Colonic mucosa (tissue), 4 donors: ENCODE data around the gene PIAS1. TPM values are rescaled to one million over a fixed set of nuclear protein-coding genes. Genes with fewer than 3 reads are reported as not detected.
A peak's percentile ranks its signal among the peaks of the same experiment; 100 is the strongest.

Source experiments
- DNase-seq: peaks from one replicate; pipeline ENCODE4 v3.0.0-alpha.2; 2020
- H3K27ac ChIP-seq: fragments of 200-600 bp; one replicate; pipeline ENCODE4 v1.8.0; 2021
- H3K27me3 ChIP-seq: fragments of 200-600 bp; one replicate; pipeline ENCODE4 v1.8.0; 2021
- H3K36me3 ChIP-seq: fragments of 200-600 bp; one replicate; pipeline ENCODE4 v1.8.0; 2021
- H3K4me1 ChIP-seq: fragments of 200-600 bp; one replicate; pipeline ENCODE4 v1.8.0; 2021; ENCODE audit warnings: mild to moderate bottlenecking
- H3K4me3 ChIP-seq: fragments of 200-600 bp; one replicate; pipeline ENCODE4 v1.8.0; 2021
- H3K9ac ChIP-seq, 2 donors: one replicate each; pipeline ENCODE4 v1.7.0; 2013; ENCODE audit warnings: control low read depth in 2 of 2, low read depth in 2 of 2, low read length in 2 of 2
- H3K9me3 ChIP-seq: fragments of 200-600 bp; one replicate; pipeline ENCODE4 v1.8.0; 2021
- intact Hi-C: fragments of 100-400 bp; cut with DNase I; formaldehyde crosslinking; loops from one replicate; pipeline ENCODE4 v1.14.1; 2022
- total RNA-seq, 2 donors: library from RNA; stranded (reverse); fragmentation: NEBNext Ultra II Directional in 1 of 2; extraction: Animal tissue kit (Norgen Biotek cat#: 25700) in 1 of 2; gene quantifications; one replicate each; pipeline ENCODE4 v1.2.1, GENCODE V29; 2021
- TF ChIP-seq, protein P1 (sequence below): fragments of 200-600 bp; IDR thresholded peaks from one replicate; pipeline ENCODE4 v1.8.0; 2022; ENCODE audit warnings: antibody characterized with exemption, mild to moderate bottlenecking
- donor health status: healthy.
- donor health status: DM: no; HTN: no; CAD: no.
- donor health status: DM: no; HTN: no; CAD: no.

PIAS1 gene
- total RNA-seq, 2 donors from 2014 or later, result 26.6 to 33.0 TPM

DNA sequence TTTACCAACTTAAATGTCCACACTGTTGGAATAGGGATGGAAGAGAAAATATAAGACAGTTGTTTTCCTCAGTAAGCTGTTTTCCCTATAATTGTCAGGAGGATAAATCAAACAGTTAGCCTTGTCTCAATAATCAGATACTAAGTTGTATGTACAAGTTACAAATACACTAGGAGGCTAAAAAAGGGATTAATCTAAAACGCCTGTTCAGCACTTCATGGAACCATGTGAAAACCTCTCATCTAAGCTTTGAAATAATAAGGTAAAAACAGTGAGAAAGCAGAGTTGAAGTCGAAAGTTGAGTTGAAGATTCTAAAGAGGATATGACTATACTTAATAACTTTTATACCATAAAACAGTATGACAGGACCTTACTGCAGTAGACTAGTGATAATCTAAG is 89.0 kb downstream of the PIAS1 start:
- Histone ChIP-seq H3K9me3 (no peaks in the 10 kb centered on the region), H3K36me3 (peaks cover 5% of the 10 kb centered on the region), H3K4me3 (no peak overlapping the region), H3K9ac (no peak overlapping the region), H3K4me1 (peaks cover 3% of the 10 kb centered on the region), H3K27me3 (no peaks in the 10 kb centered on the region), H3K27ac (no peak overlapping the region)
- TF ChIP-seq, protein P1, sequence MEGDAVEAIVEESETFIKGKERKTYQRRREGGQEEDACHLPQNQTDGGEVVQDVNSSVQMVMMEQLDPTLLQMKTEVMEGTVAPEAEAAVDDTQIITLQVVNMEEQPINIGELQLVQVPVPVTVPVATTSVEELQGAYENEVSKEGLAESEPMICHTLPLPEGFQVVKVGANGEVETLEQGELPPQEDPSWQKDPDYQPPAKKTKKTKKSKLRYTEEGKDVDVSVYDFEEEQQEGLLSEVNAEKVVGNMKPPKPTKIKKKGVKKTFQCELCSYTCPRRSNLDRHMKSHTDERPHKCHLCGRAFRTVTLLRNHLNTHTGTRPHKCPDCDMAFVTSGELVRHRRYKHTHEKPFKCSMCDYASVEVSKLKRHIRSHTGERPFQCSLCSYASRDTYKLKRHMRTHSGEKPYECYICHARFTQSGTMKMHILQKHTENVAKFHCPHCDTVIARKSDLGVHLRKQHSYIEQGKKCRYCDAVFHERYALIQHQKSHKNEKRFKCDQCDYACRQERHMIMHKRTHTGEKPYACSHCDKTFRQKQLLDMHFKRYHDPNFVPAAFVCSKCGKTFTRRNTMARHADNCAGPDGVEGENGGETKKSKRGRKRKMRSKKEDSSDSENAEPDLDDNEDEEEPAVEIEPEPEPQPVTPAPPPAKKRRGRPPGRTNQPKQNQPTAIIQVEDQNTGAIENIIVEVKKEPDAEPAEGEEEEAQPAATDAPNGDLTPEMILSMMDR, result no peak
- intact Hi-C loops, result no loop called here
- no peak for DNase-seq

- Histone ChIP-seq H3K4me1 (no peaks in the 10 kb centered on the region), H3K9ac (no peak overlapping the region), H3K27me3 (no peaks in the 10 kb centered on the region), H3K36me3 (peaks cover 5% of the 10 kb centered on the region), H3K9me3 (no peaks in the 10 kb centered on the region), H3K4me3 (no peak overlapping the region), H3K27ac (no peak overlapping the region)
- TF ChIP-seq, protein P1, result no peak
- no peak for DNase-seq
- intact Hi-C loops, result no loop called here
These were observed 89.7 kb downstream of the PIAS1 start for GRCh38 chr15:68143785-68144184.

DNA sequence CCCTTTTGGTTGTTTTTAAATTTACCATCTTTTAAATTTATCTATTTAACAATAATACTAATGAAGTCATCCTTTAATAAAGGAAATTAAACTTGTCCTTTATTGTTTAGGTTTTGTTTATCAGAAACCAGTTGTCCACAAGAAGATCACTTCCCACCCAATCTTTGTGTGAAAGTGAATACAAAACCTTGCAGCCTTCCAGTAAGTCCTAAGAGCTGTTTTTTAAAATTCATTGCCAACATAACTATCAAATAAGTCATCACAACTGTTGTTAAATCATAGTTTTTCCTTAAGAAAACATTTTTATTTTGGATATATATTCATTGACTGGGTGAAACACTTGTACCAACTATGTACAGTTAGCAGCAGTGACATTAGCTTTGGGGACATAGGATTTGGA is 91.6 kb downstream of the PIAS1 start:
- no peak overlapping the region for H3K27ac ChIP-seq
- intact Hi-C loops, result no loop called here
- no peak overlapping the region for H3K9ac ChIP-seq
- H3K4me3 ChIP-seq, result no peak overlapping the region
- H3K4me1 ChIP-seq, result no peaks in the 10 kb centered on the region
- H3K27me3 ChIP-seq, result no peaks in the 10 kb centered on the region
- H3K9me3 ChIP-seq, result no peaks in the 10 kb centered on the region
- TF ChIP-seq, protein P1, result no peak
- H3K36me3 ChIP-seq, result peaks cover 5% of the 10 kb centered on the region
- no peak for DNase-seq

- Histone ChIP-seq H3K36me3 (peaks cover 5% of the 10 kb centered on the region), H3K4me3 (no peak overlapping the region), H3K27ac (no peak overlapping the region), H3K9ac (no peak overlapping the region), H3K27me3 (no peaks in the 10 kb centered on the region), H3K4me1 (no peaks in the 10 kb centered on the region), H3K9me3 (no peaks in the 10 kb centered on the region)
- TF ChIP-seq, protein P1, result no peak
- intact Hi-C loops, result no loop called here
- peak; percentile 35 for DNase-seq
These were observed 93.9 kb downstream of the PIAS1 start for GRCh38 chr15:68148039-68148438.

DNA sequence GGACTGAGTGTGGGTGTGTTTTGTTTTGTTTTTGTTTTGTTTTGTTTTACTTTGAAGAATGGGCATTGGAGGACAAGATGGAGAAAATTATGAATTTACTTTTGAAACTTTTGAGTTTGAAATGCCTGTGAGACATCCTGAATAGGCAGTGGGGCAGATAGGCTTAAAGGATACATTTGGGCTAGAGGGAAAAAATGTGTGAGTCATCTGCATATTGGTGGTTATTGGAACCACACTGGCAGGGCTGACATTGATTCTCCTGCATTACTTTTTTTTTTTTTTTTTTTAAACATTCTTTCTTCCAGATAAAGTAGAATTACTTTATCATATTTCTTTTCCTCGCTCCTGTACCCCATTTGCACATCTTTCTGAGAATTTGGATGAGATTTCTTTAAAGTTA is 94.9 kb downstream of the PIAS1 start:
- Histone ChIP-seq H3K27me3 (no peaks in the 10 kb centered on the region), H3K4me3 (no peak overlapping the region), H3K4me1 (no peaks in the 10 kb centered on the region), H3K9ac (no peak overlapping the region), H3K9me3 (no peaks in the 10 kb centered on the region), H3K27ac (no peak overlapping the region), H3K36me3 (peaks cover 5% of the 10 kb centered on the region)
- no peak for DNase-seq
- TF ChIP-seq, protein P1, result no peak
- intact Hi-C loops, result no loop called here

GRCh38 chr15:68150187-68150586 is 96.1 kb downstream of the PIAS1 start:
- intact Hi-C loops, result loop anchor here (10.0 kb wide), 1 partner anchor 95 kb away; the partner anchor contains the start of gene PIAS1
- Histone ChIP-seq H3K4me3 (no peak overlapping the region), H3K4me1 (no peaks in the 10 kb centered on the region), H3K9ac (no peak overlapping the region), H3K9me3 (no peaks in the 10 kb centered on the region), H3K36me3 (peaks cover 5% of the 10 kb centered on the region), H3K27me3 (no peaks in the 10 kb centered on the region), H3K27ac (no peak overlapping the region)
- no peak for DNase-seq
- TF ChIP-seq, protein P1, result no peak
